Putamen (tissue), 1 donor: Measurements from ENCODE around the gene CFAP77.

ENCODE experiments used
- DNase-seq: peaks from one replicate; pipeline ENCODE4 v3.0.0-alpha.2; 2016; ENCODE audit warnings: low spot score

CFAP77 gene

GRCh38 chr9:132582276-132582785 is 172.3 kb downstream of the CFAP77 start, which contains the start of gene BARHL1:
Gene BARHL1 (plus strand): TSS chr9:132582606. CDS start chr9:132582798, 192 bp downstream.
- DNase-seq = no peak

GRCh38 chr9:132582786-132583583 is 173.0 kb downstream of the CFAP77 start:
- DNase-seq = no peak

- DNase-seq = no peak
Measured at GRCh38 chr9:132583584-132584304, 173.7 kb downstream of the CFAP77 start.

- DNase-seq = no peak
Measured at GRCh38 chr9:132584601-132585560, 174.9 kb downstream of the CFAP77 start.

GRCh38 chr9:132585954-132586829 is 176.2 kb downstream of the CFAP77 start:
- no peak for DNase-seq

GRCh38 chr9:132586830-132587591 is 177.0 kb downstream of the CFAP77 start:
- no peak for DNase-seq

- no peak for DNase-seq
Measured at GRCh38 chr9:132587592-132587955, 177.6 kb downstream of the CFAP77 start.

GRCh38 chr9:132588098-132588497 is 178.1 kb downstream of the CFAP77 start:
- no peak for DNase-seq

- DNase-seq = no peak
Measured at GRCh38 chr9:132588501-132589147, 178.6 kb downstream of the CFAP77 start.

- DNase-seq = no peak
Measured at GRCh38 chr9:132589148-132590036, 179.4 kb downstream of the CFAP77 start.

- DNase-seq = no peak
Measured at GRCh38 chr9:132590037-132590317, 180.0 kb downstream of the CFAP77 start.

GRCh38 chr9:132590318-132591182 is 180.5 kb downstream of the CFAP77 start:
- DNase-seq = no peak

- DNase-seq = no peak
Measured at GRCh38 chr9:132591244-132591643, 181.2 kb downstream of the CFAP77 start.

GRCh38 chr9:132591751-132592314 is 181.8 kb downstream of the CFAP77 start:
- no peak for DNase-seq

- no peak for DNase-seq
Measured at GRCh38 chr9:132592451-132592850, 182.4 kb downstream of the CFAP77 start.

GRCh38 chr9:132594412-132594811 is 184.4 kb downstream of the CFAP77 start:
- DNase-seq = no peak

- no peak for DNase-seq
Measured at GRCh38 chr9:132595319-132595718, 185.3 kb downstream of the CFAP77 start.

- no peak for DNase-seq
Measured at GRCh38 chr9:132596200-132596599, 186.2 kb downstream of the CFAP77 start.
